OCI-LY7 (cell line): ENCODE data around the gene DYNC1I1. TPM values are rescaled to one million over a fixed set of nuclear protein-coding genes. Genes with fewer than 3 reads are reported as not detected.

Experiments used
- BruUV-seq: library from RNA; stranded (reverse); fragments of 400-500 nt; replicated peaks from 2 replicates; lab custom pipeline; 2021; lab: Mats Ljungman, UMichigan
- CTCF ChIA-PET: fragments of 300-600 bp; sonication (Branson Sonifier 250); formaldehyde crosslinking; loops from one replicate; lab custom pipeline; 2022; ENCODE audit warnings: antibody characterized with exemption; ENCODE audit not compliant: unreplicated experiment; lab: Charles Lee
- POLR2A ChIA-PET: fragments of 300-600 bp; sonication (Branson Sonifier 250); formaldehyde crosslinking; loops from one replicate; lab custom pipeline; 2022; ENCODE audit warnings: antibody characterized with exemption; lab: Charles Lee
- DNase-seq: peaks from one replicate; pipeline ENCODE4 v3.0.0-alpha.2; 2015; ENCODE audit warnings: low spot score
- H2AFZ ChIP-seq: fragments of 200-600 bp; sonication (generic), shearing (Covaris generic); 2 replicates; pipeline ENCODE4 v1.6.1; 2014; ENCODE audit warnings: mild to moderate bottlenecking, antibody characterized with exemption, low read length, moderate library complexity
- H3K27ac ChIP-seq: fragments of 200-600 bp; sonication (generic); 2 replicates; pipeline ENCODE4 v1.5.1; 2014; ENCODE audit warnings: mixed run types, low read depth, mild to moderate bottlenecking, moderate library complexity, low read length, inconsistent platforms; ENCODE audit not compliant: poor library complexity, severe bottlenecking
- H3K36me3 ChIP-seq: fragments of 200-600 bp; sonication (generic); 2 replicates; pipeline ENCODE4 v1.6.1; 2014; ENCODE audit warnings: mild to moderate bottlenecking, antibody characterized with exemption, low read length, moderate library complexity, mixed read lengths; ENCODE audit not compliant: insufficient read depth
- H3K4me1 ChIP-seq: fragments of 200-600 bp; sonication (generic); 2 replicates; pipeline ENCODE4 v1.5.1; 2014; ENCODE audit warnings: mild to moderate bottlenecking, low read length; ENCODE audit not compliant: insufficient read depth, poor library complexity, severe bottlenecking
- H3K4me2 ChIP-seq: fragments of 200-600 bp; sonication (generic); 2 replicates; pipeline ENCODE4 v1.6.1; 2014; ENCODE audit warnings: mild to moderate bottlenecking, low read length
- H3K4me3 ChIP-seq: fragments of 200-600 bp; sonication (generic); 2 replicates; pipeline ENCODE4 v1.5.1; 2014; ENCODE audit warnings: mild to moderate bottlenecking, low read depth, low read length; ENCODE audit not compliant: poor library complexity, severe bottlenecking
- H3K79me2 ChIP-seq: fragments of 200-600 bp; sonication (generic); 2 replicates; pipeline ENCODE4 v1.6.1; 2016; ENCODE audit warnings: low read depth, mild to moderate bottlenecking, low read length, moderate library complexity, mixed read lengths; ENCODE audit not compliant: insufficient read depth
- H3K9me2 ChIP-seq: fragments of 200-600 bp; sonication (generic); 2 replicates; pipeline ENCODE4 v1.6.1; 2016; ENCODE audit warnings: mild to moderate bottlenecking, low read length, mixed read lengths; ENCODE audit not compliant: insufficient read depth
- H3K9me3 ChIP-seq: fragments of 200-600 bp; sonication (generic); 2 replicates; pipeline ENCODE4 v1.6.1; 2014; ENCODE audit warnings: mild to moderate bottlenecking, mixed run types, low read length, mixed read lengths
- H4K20me1 ChIP-seq: fragments of 200-600 bp; sonication (generic); 2 replicates; pipeline ENCODE4 v1.6.1; 2014; ENCODE audit warnings: mild to moderate bottlenecking, antibody characterized with exemption, low read length, moderate library complexity, mixed read lengths; ENCODE audit not compliant: insufficient read depth
- CTCF ChIP-seq: fragments of 200-600 bp; sonication (generic); conservative IDR thresholded peaks from 2 replicates; pipeline ENCODE4 v1.5.1; 2014; ENCODE audit warnings: mild to moderate bottlenecking, antibody characterized with exemption, low read length, moderate library complexity, mixed read lengths
- EZH2phosphoT487 ChIP-seq: fragments of 200-600 bp; sonication (generic); IDR thresholded peaks from 2 replicates; pipeline ENCODE4 v1.6.1; 2018; ENCODE audit warnings: low read depth, borderline replicate concordance, mild to moderate bottlenecking, mixed run types, antibody characterized with exemption, low read length, moderate library complexity, mixed read lengths
- intact Hi-C: fragments of 100-400 bp; cut with micrococcal nuclease; formaldehyde crosslinking; loops from one replicate; pipeline ENCODE4 v1.10.0; 2022; ENCODE audit not compliant: unreplicated experiment
- total RNA-seq, 2 experiments: library from RNA; depleted of rRNA in 1 of 2; stranded (reverse); fragments of >200 nt in 1 of 2; shearing (Covaris generic) in 1 of 2; gene quantifications; 2 replicates each; pipeline ENCODE4 v1.2.3, GENCODE V29; 2014 to 2022

Gene DYNC1I1
- total RNA-seq, 2 experiments from 2014 or later: not detected

GRCh38 chr7:95893484-95893883 is 121.1 kb downstream of the DYNC1I1 start:
- no peak overlapping the region for H3K27ac ChIP-seq
- DNase-seq: no peak
- no peak for TF ChIP-seq EZH2phosphoT487
- H3K4me3 ChIP-seq: no peak overlapping the region
- H2AFZ ChIP-seq: no peak overlapping the region
- CTCF ChIA-PET: no interaction called here
- peaks cover 10% of the 10 kb centered on the region for H3K4me1 ChIP-seq
- POLR2A ChIA-PET: no interaction called here
- no peaks in the 10 kb centered on the region for H4K20me1 ChIP-seq
- intact Hi-C loops: no loop called here
- H3K4me2 ChIP-seq: no peak overlapping the region
- no peaks in the 10 kb centered on the region for H3K36me3 ChIP-seq
- no peaks in the 10 kb centered on the region for H3K79me2 ChIP-seq
- no peaks in the 10 kb centered on the region for H3K9me2 ChIP-seq
- H3K9me3 ChIP-seq: no peaks in the 10 kb centered on the region
- BruUV-seq: no TSS peak

GRCh38 chr7:95897557-95898251 is 125.3 kb downstream of the DYNC1I1 start:
- Histone ChIP-seq H3K4me2 (peak overlapping the region; percentile 43), H2AFZ (peak overlapping the region; percentile 62), H4K20me1 (no peaks in the 10 kb centered on the region), H3K79me2 (no peaks in the 10 kb centered on the region), H3K4me1 (peaks cover 10% of the 10 kb centered on the region), H3K9me3 (no peaks in the 10 kb centered on the region), H3K36me3 (no peaks in the 10 kb centered on the region), H3K4me3 (no peak overlapping the region), H3K27ac (no peak overlapping the region), H3K9me2 (no peaks in the 10 kb centered on the region)
- TF ChIP-seq EZH2phosphoT487: no peak
- TF ChIP-seq CTCF: no peak
- ChIA-PET POLR2A (no interaction called here), CTCF (no interaction called here)
- BruUV-seq: no TSS peak
- intact Hi-C loops: no loop called here
- peak; percentile 5 for DNase-seq

- POLR2A ChIA-PET: no interaction called here
- no peak overlapping the region for H3K27ac ChIP-seq
- no TSS peak for BruUV-seq
Measured at GRCh38 chr7:95899919-95900513, 127.7 kb downstream of the DYNC1I1 start.

More at GRCh38 chr7:95899919-95900513, 127.7 kb downstream of the DYNC1I1 start:
- intact Hi-C loops: no loop called here
- no peaks in the 10 kb centered on the region for H3K9me3 ChIP-seq
- no peaks in the 10 kb centered on the region for H4K20me1 ChIP-seq
- H3K4me2 ChIP-seq: no peak overlapping the region
- CTCF ChIA-PET: no interaction called here
- no peak for TF ChIP-seq CTCF
- TF ChIP-seq EZH2phosphoT487: no peak
- H3K79me2 ChIP-seq: no peaks in the 10 kb centered on the region
- no peak overlapping the region for H3K4me3 ChIP-seq
- no peaks in the 10 kb centered on the region for H3K9me2 ChIP-seq
- H2AFZ ChIP-seq: no peak overlapping the region
- DNase-seq: no peak
- peaks cover 10% of the 10 kb centered on the region for H3K4me1 ChIP-seq
- H3K36me3 ChIP-seq: no peaks in the 10 kb centered on the region
